ENCODE data around the gene SLC35B1.

- no peak for TF ChIP-seq CTCF (IDR thresholded peaks at IDR 0.05)
- no peak for TF ChIP-seq POLR2A (IDR thresholded peaks at IDR 0.05)
These were observed 21.3 kb upstream of the SLC35B1 start for GRCh38 chr17:49729069-49729468.
